Gastroesophageal sphincter (tissue), 3 donors: ENCODE data around the gene EIPR1.

Experiments used
- CTCF ChIP-seq, 4 experiments: fragments of 200-600 bp in 2 of 4; fragments of 450-650 bp in 2 of 4; sonication (generic) in 1 of 4; IDR thresholded peaks; one replicate each; pipeline ENCODE4 v1.5.1; 2017 to 2019; ENCODE audit warnings: antibody characterized with exemption in 4 of 4, mild to moderate bottlenecking in 2 of 4, moderate library complexity in 2 of 4
- EP300 ChIP-seq: sonication (generic); formaldehyde crosslinking; IDR thresholded peaks from one replicate; pipeline ENCODE4 v1.6.1; 2017; ENCODE audit warnings: antibody characterized with exemption, mild to moderate bottlenecking
- POLR2A ChIP-seq, 2 donors: fragments of 450-650 bp; IDR thresholded peaks; one replicate each; pipeline ENCODE4 v1.6.1; 2017; ENCODE audit warnings: antibody characterized with exemption in 2 of 2, mild to moderate bottlenecking in 2 of 2, moderate library complexity in 1 of 2
- POLR2AphosphoS5 ChIP-seq: sonication (generic); formaldehyde crosslinking; IDR thresholded peaks from one replicate; pipeline ENCODE4 v1.6.1; 2017; ENCODE audit warnings: antibody characterized with exemption

GRCh38 chr2:3146175-3146574, 231.4 kb downstream of the EIPR1 start:
- no peak for TF ChIP-seq CTCF (IDR thresholded peaks at IDR 0.05)
- no peak for TF ChIP-seq POLR2A (IDR thresholded peaks at IDR 0.05)
- TF ChIP-seq POLR2AphosphoS5 = no peak
- no peak for TF ChIP-seq EP300
